NCI-H748 (cell line): ENCODE data around the gene CCDC88A.
"Not testable (repeated sequence)": the region's sequence is repeated elsewhere in the genome, so short reads cannot be mapped to it uniquely, and the experiment has no call there.

Experiments used
- DNase-seq: peaks from one replicate; lab custom pipeline; 2025; ENCODE audit not compliant: unreplicated experiment; lab: John Stamatoyannopoulos, UW

Gene CCDC88A

DNA sequence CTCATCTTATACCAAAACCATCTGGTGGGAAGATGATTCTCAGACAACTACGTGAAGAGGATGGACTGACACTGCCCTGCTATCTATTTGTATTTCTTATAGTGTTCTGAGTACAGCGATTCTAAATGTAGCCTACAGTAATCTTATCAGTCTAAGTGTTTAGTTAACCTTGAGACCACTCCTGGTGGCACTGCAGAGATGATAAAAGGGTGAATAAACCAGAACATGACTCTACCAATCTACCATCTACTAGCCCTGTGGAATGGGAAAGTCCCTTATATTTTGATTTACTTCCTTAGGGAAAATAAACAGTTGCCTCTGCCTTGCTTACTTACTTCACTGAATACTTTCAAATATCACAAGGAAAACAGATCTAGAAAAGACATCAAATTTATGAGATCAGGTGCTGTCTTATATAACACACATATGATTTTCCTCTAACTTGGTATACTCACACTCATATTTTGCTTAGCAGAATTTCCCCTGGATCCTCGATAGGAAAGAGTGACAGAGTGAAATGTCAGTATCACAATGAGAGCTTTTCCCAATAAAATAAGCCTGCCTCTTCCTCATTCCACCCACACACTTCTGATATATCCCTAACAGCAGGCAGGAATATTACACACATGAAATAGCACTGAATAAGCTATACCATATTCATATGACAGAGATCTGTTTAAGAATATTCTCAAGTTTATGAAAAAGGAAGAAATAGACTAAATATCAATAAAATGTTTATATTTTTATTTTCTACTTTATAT, 92.0 kb downstream of the CCDC88A start:
- no peak for DNase-seq

DNA sequence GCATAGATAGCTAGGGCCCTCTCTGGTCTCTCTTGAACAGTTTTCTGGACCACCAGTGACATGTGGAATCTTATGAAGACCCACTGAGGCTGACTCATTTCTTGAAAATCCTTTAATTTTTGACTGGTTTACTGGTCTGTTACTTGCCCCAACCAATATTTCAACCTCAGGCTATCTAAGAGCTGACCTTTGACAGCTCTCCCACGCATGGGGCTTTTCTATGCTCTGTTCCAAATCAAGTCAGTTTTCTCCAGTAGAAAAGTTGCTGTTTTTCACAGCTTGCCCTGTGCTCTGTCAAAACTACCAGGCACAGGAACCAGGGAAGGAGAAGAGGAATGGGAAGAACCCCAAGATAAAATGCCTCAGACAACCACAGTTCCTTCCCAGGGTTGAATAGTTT, 104.7 kb downstream of the CCDC88A start:
- no peak for DNase-seq

DNA sequence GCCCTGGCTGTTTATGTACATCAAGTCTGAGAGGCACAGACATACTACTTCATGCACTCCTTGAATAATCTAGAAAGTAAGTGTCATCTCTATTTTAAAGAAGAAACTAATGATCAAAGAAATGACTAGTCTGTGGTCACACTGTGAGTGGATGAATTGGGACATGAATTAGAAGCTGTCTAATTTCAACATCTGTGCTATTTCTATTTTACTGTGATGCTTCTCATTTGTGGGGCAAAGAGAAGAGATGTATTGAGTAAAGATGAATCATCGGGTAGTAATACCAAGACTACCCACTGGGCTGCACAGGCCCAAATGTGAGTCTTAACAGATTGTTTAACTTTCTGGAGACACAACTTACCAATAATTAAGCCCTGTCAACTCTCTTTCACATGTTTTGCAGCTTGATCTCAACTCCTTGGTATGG, 108.2 kb downstream of the CCDC88A start:
- DNase-seq = no peak

GRCh38 chr2:55309446-55309845, 110.2 kb downstream of the CCDC88A start:
- DNase-seq = no peak

GRCh38 chr2:55302241-55302640, 117.4 kb downstream of the CCDC88A start:
- DNase-seq = no peak

GRCh38 chr2:55301277-55301676, 118.4 kb downstream of the CCDC88A start:
- DNase-seq = no peak

DNA sequence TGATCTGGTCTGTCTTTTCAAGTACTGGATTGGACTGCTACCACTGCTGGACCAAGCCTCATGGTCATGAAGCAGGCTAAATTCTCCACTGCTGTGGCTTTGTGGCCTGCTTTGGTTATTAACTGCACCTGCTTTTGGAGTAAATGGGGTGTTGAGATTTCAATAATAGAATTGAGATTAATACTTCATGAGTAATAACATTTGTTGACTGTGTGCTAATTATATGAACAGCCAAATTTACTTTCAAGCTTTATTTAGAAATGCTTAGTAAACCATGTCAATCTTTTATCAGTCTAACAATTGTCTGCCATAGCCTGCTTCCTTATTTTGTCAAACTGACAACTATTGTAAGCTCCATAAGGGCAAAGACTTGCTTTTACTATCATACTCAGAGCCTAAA, 123.3 kb downstream of the CCDC88A start:
- no peak for DNase-seq

GRCh38 chr2:55283083-55283482, 136.6 kb downstream of the CCDC88A start:
- no peak for DNase-seq

- peak; percentile 85 for DNase-seq
Measured at GRCh38 chr2:55282110-55282917, 137.3 kb downstream of the CCDC88A start.

- not testable (repeated sequence) for DNase-seq
Measured at GRCh38 chr2:55280851-55281546, 138.7 kb downstream of the CCDC88A start.

DNA sequence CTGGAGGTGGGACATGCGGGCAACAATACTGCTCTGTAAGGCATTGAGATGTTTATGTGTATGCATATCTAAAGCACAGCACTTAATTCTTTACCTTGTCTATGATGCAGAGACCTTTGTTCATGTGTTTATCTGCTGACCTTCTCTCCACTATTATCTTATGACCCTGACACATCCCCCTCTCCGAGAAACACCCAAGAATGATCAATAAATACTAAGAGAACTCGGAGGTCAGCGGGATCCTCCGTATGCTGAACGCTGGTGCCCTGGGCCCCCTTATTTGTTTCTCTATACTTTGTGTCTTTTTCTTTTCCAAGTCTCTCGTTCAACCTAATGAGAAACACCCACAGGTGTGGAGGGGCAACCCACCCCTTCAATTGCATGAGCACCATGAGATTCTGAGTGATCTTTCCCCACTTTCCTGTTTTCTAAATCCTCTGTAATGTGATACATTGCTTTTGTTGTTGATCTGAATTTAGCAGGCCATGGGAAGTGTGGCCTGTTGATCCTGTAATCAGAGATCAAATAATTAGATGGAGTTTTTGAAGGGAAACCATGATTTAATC, 139.7 kb downstream of the CCDC88A start:
- DNase-seq = not testable (repeated sequence)

- DNase-seq = not testable (repeated sequence)
Measured at GRCh38 chr2:55279214-55279835, 140.3 kb downstream of the CCDC88A start.

GRCh38 chr2:55277310-55277709, 142.3 kb downstream of the CCDC88A start:
- no peak for DNase-seq

GRCh38 chr2:55274346-55274745, 145.3 kb downstream of the CCDC88A start:
- DNase-seq = not testable (repeated sequence)

GRCh38 chr2:55269645-55269990, 150.0 kb downstream of the CCDC88A start:
- DNase-seq = peak; percentile 3

GRCh38 chr2:55268907-55269644, 150.6 kb downstream of the CCDC88A start, which contains the start of gene MTIF2:
Gene MTIF2, minus strand, starts transcription at chr2:55269231. Its CDS starts 5,373 bp downstream, at chr2:55263858.
- DNase-seq = peak; percentile 93

- peak; percentile 20 for DNase-seq
Measured at GRCh38 chr2:55268288-55268906, 151.3 kb downstream of the CCDC88A start.

DNA sequence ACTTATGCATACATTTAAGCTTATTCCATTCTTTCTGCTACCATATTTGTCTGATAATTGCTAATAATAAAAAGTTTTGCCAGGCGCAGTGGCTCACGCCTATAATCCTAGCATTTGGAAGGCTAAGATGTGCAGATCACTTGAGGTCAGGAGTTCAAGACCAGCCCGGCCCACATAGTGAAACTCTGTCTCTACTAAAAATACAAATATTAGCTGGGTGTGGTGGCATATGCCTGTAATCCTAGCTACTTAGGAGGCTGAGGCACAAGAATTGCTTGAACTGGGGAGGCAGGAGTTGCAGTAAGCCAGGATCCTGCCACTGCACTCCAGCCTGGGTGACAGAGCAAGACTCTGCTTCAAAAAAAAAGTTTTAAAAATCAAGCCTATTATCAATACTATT, 160.1 kb downstream of the CCDC88A start:
- not testable (repeated sequence) for DNase-seq

GRCh38 chr2:55252832-55253231, 166.8 kb downstream of the CCDC88A start:
- DNase-seq = no peak

DNA sequence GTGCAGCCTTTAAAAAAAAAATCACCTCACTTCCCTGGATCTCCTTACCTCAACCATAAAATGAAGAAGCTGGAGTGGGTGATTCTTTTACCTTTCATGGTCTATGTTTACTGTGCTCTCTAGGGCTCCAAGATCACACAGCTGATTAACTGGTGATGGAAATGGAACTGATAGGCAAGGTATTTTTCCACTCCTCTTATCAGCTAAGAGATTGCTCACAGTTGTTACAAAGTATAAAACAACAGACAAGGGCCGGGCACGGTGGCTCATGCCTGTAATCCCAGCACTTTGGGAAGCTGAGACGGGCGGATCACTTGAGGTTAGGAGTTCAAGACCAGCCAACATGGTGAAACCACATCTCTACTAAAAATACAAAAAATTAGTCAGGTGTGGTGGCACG, 172.6 kb downstream of the CCDC88A start:
- DNase-seq = no peak
